Hepatocyte (in vitro differentiated cells): Measurements from ENCODE around the gene C9orf152. TPM values are rescaled to one million over a fixed set of nuclear protein-coding genes. Genes with fewer than 3 reads are reported as not detected.

ENCODE experiments used
- DNase-seq: peaks from one replicate; pipeline ENCODE4 v3.0.0-alpha.2; 2016; ENCODE audit warnings: low spot score
- H2AFZ ChIP-seq: fragments of 200-600 bp; sonication (generic); 2 replicates; pipeline ENCODE4 v1.6.0; 2016; ENCODE audit warnings: antibody characterized with exemption, mild to moderate bottlenecking
- H3K27ac ChIP-seq: fragments of 200-600 bp; sonication (generic); 2 replicates; pipeline ENCODE4 v1.5.1; 2016; ENCODE audit warnings: mild to moderate bottlenecking
- H3K27me3 ChIP-seq: fragments of 200-600 bp; sonication (generic); 2 replicates; pipeline ENCODE4 v1.6.1; 2016
- H3K36me3 ChIP-seq: fragments of 200-600 bp; sonication (generic); replicated peaks from 2 replicates; pipeline ENCODE4 v1.5.1; 2016; ENCODE audit warnings: low read depth; ENCODE audit not compliant: insufficient read depth
- H3K4me1 ChIP-seq: fragments of 200-600 bp; sonication (generic); 2 replicates; pipeline ENCODE4 v1.5.1; 2016; ENCODE audit warnings: mild to moderate bottlenecking, moderate library complexity; ENCODE audit not compliant: insufficient read depth
- H3K4me2 ChIP-seq: fragments of 200-600 bp; sonication (generic); 2 replicates; pipeline ENCODE4 v1.6.0; 2016
- H3K4me3 ChIP-seq: fragments of 200-600 bp; sonication (generic); 2 replicates; pipeline ENCODE4 v1.5.1; 2016; ENCODE audit warnings: mild to moderate bottlenecking
- H3K79me2 ChIP-seq: fragments of 200-600 bp; sonication (generic); 2 replicates; pipeline ENCODE4 v1.6.0; 2017; ENCODE audit warnings: mild to moderate bottlenecking
- H3K9me2 ChIP-seq: fragments of 200-600 bp; sonication (generic); replicated peaks from 2 replicates; pipeline ENCODE4 v1.6.0; 2017; ENCODE audit warnings: mild to moderate bottlenecking; ENCODE audit not compliant: insufficient read depth
- H3K9me3 ChIP-seq: fragments of 200-600 bp; sonication (generic); 2 replicates; pipeline ENCODE4 v1.5.1; 2016; ENCODE audit warnings: low read depth, mild to moderate bottlenecking
- H4K20me1 ChIP-seq: fragments of 200-600 bp; sonication (generic); 2 replicates; pipeline ENCODE4 v1.6.0; 2016; ENCODE audit warnings: mild to moderate bottlenecking; ENCODE audit not compliant: insufficient read depth, poor library complexity, severe bottlenecking
- CTCF ChIP-seq: fragments of 200-600 bp; sonication (generic); IDR thresholded peaks from 2 replicates; pipeline ENCODE4 v1.5.1; 2016; ENCODE audit warnings: antibody characterized with exemption, mild to moderate bottlenecking; ENCODE audit not compliant: poor library complexity
- EZH2 ChIP-seq: fragments of 200-600 bp; sonication (generic); IDR thresholded peaks from 2 replicates; pipeline ENCODE4 v1.6.1; 2016; ENCODE audit warnings: antibody characterized with exemption, mild to moderate bottlenecking, borderline replicate concordance
- EZH2phosphoT487 ChIP-seq: fragments of 200-600 bp; sonication (generic); IDR thresholded peaks from one replicate; pipeline ENCODE4 v1.6.1; 2018; ENCODE audit warnings: antibody characterized with exemption, mild to moderate bottlenecking, low read depth, moderate library complexity; ENCODE audit not compliant: unreplicated experiment, severe bottlenecking
- WGBS: methylation state at CpG from one replicate; pipeline ENCODE4 v1.1.6; 2016; ENCODE audit warnings: low lambda C conversion rate; ENCODE audit errors: missing lambda C conversion rate; 5-methylcytosine and 5-hydroxymethylcytosine counted together
- polyA plus RNA-seq: library from polyadenylated mRNA; unstranded; fragments of >200 nt; fragmentation: Nextera tagmentation; extraction: Ambion mirVana; gene quantifications from 2 replicates; pipeline ENCODE4 v1.2.1, GENCODE V29; 2016
- total RNA-seq: library from RNA; depleted of rRNA; stranded (reverse); fragments of >200 nt; gene quantifications from 2 replicates; pipeline ENCODE4 v1.2.3, GENCODE V29; 2014

Gene C9orf152
- total and polyA plus RNA-seq, 2 experiments from 2014 or later, result 0.68 to 1.2 TPM

- TF ChIP-seq EZH2phosphoT487, result no peak
- no peak for TF ChIP-seq EZH2
- no peak for TF ChIP-seq CTCF
- no peak overlapping the region for H3K27ac ChIP-seq
- H3K4me2 ChIP-seq, result no peak overlapping the region
Measured at GRCh38 chr9:110178281-110178680, 29.7 kb downstream of the C9orf152 start.

GRCh38 chr9:110175275-110175968, 32.5 kb downstream of the C9orf152 start:
- WGBS, result 96% methylated on average over 4 of the region's 4 CpGs
- Histone ChIP-seq H3K9me2 (no peaks in the 10 kb centered on the region), H3K36me3 (no peaks in the 10 kb centered on the region), H3K27ac (no peak overlapping the region), H3K4me2 (no peak overlapping the region), H2AFZ (no peak overlapping the region), H3K79me2 (no peaks in the 10 kb centered on the region), H4K20me1 (no peaks in the 10 kb centered on the region), H3K27me3 (no peaks in the 10 kb centered on the region), H3K4me1 (no peaks in the 10 kb centered on the region), H3K4me3 (no peak overlapping the region), H3K9me3 (no peaks in the 10 kb centered on the region)
- no peak for DNase-seq
- TF ChIP-seq EZH2, result no peak
- TF ChIP-seq CTCF, result no peak
- TF ChIP-seq EZH2phosphoT487, result no peak

More at GRCh38 chr9:110178281-110178680, 29.7 kb downstream of the C9orf152 start:
- no peaks in the 10 kb centered on the region for H3K36me3 ChIP-seq
- H2AFZ ChIP-seq, result no peak overlapping the region
- no peak overlapping the region for H3K4me3 ChIP-seq
- 88% methylated on average over 1 of the region's 1 CpG for WGBS
- no peaks in the 10 kb centered on the region for H3K9me2 ChIP-seq
- H3K4me1 ChIP-seq, result no peaks in the 10 kb centered on the region
- DNase-seq, result no peak
- no peaks in the 10 kb centered on the region for H3K27me3 ChIP-seq
- no peaks in the 10 kb centered on the region for H4K20me1 ChIP-seq
- H3K9me3 ChIP-seq, result no peaks in the 10 kb centered on the region
- no peaks in the 10 kb centered on the region for H3K79me2 ChIP-seq

GRCh38 chr9:110173322-110173642, 34.7 kb downstream of the C9orf152 start:
- H3K27me3 ChIP-seq, result no peaks in the 10 kb centered on the region
- no peak overlapping the region for H3K27ac ChIP-seq
- no peaks in the 10 kb centered on the region for H4K20me1 ChIP-seq
- no peaks in the 10 kb centered on the region for H3K9me2 ChIP-seq
- no peaks in the 10 kb centered on the region for H3K36me3 ChIP-seq
- no peaks in the 10 kb centered on the region for H3K79me2 ChIP-seq
- H3K9me3 ChIP-seq, result no peaks in the 10 kb centered on the region
- H3K4me3 ChIP-seq, result no peak overlapping the region
- H3K4me2 ChIP-seq, result no peak overlapping the region
- H3K4me1 ChIP-seq, result no peaks in the 10 kb centered on the region
- no peak for DNase-seq
- no peak overlapping the region for H2AFZ ChIP-seq
- 82% methylated on average over 7 of the region's 7 CpGs for WGBS
- TF ChIP-seq EZH2phosphoT487 (no peak), EZH2 (no peak), CTCF (no peak)
